ENCODE results near the gene MDH1B.

DNA sequence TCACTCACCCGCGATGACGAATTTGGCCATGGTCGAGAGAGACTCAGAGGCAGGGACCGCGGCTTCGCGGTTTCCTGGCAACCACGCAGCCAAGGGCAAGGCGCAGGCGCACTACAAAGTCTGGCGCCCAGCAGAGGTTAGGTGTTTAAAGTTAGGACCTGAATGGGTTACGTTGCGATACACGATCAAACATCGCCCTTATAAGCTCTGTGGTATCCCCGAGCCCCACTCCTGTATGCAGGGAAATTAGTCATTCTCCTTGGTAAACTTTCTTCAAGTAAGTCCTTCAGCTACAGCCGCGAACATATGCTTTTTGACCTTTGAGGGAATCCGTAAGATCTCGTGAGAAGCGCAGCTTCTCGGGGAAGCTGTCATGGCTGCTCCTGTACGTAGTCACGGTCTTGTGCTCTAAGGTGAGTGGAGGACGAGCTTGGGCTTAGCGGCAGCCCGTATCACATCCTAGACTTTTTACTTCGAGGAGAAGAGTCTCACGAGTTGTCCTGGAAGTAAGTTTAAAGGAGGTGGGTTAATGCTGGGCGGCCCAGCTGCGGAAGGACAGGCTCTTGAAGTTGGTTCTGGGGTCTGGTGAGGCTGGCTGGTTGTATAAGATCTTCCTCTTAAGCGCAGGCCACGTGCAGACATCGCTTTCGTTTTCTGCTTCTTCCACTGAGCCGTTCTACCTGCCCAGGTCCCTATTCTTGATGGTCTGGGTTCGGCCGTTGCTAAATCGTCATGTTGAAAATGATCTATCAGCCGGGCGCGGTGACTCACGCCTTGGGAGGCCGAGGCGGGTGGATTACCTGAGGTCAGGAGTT is at the start of gene MDH1B, which contains the start of gene FASTKD2:
- TF ChIP-seq, protein P1, sequence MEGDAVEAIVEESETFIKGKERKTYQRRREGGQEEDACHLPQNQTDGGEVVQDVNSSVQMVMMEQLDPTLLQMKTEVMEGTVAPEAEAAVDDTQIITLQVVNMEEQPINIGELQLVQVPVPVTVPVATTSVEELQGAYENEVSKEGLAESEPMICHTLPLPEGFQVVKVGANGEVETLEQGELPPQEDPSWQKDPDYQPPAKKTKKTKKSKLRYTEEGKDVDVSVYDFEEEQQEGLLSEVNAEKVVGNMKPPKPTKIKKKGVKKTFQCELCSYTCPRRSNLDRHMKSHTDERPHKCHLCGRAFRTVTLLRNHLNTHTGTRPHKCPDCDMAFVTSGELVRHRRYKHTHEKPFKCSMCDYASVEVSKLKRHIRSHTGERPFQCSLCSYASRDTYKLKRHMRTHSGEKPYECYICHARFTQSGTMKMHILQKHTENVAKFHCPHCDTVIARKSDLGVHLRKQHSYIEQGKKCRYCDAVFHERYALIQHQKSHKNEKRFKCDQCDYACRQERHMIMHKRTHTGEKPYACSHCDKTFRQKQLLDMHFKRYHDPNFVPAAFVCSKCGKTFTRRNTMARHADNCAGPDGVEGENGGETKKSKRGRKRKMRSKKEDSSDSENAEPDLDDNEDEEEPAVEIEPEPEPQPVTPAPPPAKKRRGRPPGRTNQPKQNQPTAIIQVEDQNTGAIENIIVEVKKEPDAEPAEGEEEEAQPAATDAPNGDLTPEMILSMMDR (IDR thresholded peaks at IDR 0.05; ENCODE audit: insufficient read depth, low read length, poor library complexity, severe bottlenecking): no peak
- no peak for TF ChIP-seq EZH2phosphoT487 (conservative IDR thresholded peaks at IDR 0.05; ENCODE audit: low read length)

Measured in SU-DHL-6 (cell line).